T follicular helper cell (primary cell): ENCODE data around the gene TM2D3.

Source experiments
- DNase-seq: peaks from one replicate; pipeline ENCODE4 v3.0.0-alpha.2; 2020; ENCODE audit warnings: low read depth
- total RNA-seq, 2 experiments: gene quantifications; one replicate each; lab custom pipeline; 2026; lab: John Stamatoyannopoulos, UW

The TM2D3 gene, protein sequence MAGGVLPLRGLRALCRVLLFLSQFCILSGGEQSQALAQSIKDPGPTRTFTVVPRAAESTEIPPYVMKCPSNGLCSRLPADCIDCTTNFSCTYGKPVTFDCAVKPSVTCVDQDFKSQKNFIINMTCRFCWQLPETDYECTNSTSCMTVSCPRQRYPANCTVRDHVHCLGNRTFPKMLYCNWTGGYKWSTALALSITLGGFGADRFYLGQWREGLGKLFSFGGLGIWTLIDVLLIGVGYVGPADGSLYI
- 46.4 to 92.2 reads per million in 2 experiments for total RNA-seq

DNA sequence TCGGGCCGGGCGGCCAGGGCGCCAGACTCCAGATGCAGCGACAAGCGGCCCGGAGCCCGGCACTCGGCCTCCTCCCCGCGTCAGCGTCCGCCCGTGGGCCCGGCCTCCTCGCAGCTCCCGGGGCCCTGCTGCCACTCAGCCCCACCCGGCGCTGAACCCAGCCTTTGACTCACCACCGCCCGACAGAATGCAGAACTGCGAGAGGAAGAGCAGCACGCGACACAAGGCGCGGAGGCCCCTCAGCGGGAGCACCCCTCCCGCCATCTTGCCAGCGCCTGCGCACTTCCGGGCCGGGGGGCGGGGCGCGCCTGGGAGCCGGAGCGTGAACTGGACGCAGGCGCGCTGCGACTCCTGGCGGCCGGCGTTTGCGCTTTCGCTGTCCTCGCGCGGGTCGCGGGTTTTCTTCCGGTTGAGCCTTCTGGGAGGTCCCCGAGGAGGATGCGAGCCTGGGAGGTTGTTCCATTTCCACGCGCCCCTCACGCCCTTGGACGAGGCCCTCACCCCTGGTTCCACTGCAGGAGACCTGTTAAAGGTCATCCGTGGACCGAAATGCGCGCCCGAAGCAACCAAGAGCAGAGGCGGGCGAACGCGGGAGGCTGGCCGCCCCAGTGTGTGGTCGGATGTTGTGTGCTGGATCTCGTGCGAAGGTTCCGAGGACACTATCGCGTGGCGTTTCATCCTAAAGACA, at the start of gene TM2D3:
Gene TM2D3, minus strand, starts transcription at position 284 of the 688 bp plus-strand sequence. Its CDS starts 20 bp downstream, at position 264.
- peak; percentile 93 for DNase-seq

DNA sequence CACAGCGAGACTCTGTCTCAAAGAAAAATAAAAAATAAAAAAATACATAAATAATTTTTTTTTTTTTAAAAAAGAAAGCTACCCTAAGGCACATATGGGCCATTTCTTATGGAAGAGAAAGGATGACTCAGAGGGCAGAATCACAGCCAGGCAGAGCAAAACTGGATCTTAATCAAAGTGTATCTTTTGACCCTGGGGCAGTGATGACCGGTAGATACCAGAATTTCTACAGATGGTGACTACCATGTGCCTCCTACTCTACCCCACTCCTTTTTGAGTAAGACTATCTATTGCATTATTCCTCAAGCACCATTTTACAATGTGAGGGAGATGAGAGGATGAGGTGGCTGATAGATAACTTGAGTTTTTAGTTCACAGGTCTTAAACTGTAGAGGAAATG, 46.1 kb upstream of the TM2D3 start:
- DNase-seq = no peak

DNA sequence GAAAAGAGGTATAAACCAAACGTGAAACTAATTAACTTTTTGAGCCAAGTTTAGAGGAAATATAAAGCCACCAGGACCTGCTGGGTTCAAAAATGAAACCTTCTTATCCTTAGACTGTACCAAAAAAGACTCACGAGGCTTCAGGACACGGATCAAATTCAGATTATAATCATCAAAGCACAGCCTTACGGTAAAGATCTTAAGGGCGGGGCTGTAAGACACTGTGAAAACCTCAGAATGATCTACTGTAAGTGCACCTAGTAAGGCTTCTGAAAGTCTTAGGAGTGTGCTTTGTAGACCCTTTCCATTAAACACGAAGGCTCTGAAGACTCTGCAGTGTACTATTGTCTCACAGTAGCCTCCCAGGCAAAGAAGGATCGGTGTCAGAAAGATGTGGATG, 45.3 kb upstream of the TM2D3 start:
- DNase-seq = no peak

DNA sequence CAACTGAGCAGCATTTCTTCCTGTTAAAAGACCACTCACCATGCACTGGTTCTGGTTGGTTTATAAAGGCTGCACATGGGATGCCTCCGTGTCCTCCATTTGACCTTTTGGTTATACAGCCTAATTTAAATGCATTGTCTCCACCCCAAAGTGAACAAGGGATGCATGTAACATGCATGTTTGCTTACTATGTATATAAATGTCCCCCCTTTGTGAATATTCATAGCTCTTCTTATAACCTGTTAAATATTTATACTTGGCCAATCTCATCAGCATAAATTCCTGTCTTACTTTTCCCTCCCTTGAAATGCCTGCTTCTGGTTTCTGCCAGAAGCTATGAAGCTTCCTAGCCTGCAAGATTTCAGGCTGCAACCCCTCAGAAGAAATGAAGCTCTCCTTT, 44.6 kb upstream of the TM2D3 start:
- no peak for DNase-seq

DNA sequence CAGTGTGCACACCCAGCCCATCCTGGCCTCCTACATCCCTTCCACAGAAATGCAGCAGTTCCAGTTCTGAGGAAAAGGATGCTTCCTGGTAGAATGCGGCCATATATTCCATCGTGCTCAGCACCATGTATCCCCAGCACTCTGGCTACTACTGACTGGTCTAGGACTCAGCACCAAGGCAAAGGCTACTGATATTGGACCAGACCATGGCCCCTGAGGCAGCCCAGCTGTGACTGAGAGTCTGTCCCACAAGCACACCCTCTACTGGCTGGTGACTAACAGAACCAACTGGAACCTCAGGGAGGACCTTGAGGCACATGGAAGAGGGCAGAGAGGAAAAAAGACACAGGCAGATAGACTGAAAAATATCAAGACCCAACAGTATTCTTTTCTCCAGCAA, 42.1 kb upstream of the TM2D3 start:
- DNase-seq = no peak

DNA sequence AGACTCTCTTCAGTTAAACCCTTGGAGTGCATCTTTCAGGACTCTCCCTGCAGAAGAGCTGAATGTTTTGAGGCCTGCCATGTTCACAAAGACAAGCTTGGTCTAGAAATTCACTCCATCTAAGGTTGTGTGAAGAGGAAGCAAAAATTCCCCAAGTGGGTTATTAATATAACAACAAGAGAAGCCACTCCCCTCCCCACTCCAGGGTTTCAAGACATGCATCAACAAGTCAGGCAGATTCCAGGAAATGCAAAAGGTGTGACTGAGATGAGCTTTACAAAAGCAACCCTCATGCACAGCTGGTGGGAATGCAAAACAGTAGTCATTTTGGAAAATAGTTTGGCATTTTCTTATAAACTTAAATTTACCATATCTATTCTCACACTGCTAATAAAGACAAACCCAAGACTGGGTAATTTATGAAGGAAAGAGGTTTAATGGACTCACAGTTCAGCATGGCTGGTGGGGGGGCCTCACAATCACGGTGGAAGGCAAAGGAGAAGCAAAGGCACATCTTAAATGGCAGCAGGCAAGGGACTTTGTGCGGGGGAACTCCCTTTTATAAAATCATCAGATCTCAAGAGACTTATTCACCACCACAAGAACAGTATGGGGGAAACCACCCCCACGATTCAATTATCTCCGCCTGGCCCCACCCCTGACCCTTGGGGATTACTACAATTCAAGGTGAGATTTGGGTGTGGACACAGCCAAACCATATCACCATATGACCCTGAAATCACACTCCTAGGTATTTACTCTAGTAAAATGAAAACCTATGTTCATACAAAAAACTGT, 40.8 kb upstream of the TM2D3 start:
- DNase-seq = no peak

DNA sequence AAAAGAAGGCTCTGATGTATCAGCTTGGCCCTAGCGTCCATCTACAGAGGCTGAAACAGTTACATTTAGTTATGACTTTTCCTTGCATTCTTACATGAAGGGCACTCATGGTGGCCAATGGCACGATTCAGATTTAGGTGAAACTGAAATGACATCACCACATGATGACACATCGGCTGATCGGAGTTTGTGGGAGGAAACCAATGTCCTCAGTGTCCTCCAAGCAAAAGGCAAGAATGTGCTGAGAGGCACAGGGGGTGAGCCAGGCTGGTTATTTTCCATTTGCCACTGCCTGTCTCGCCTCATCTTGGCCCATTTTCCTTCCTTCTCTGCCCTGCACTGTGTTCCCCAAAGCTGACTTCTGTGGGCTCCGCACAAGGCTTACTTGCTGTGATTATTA, 37.7 kb upstream of the TM2D3 start:
- no peak for DNase-seq

DNA sequence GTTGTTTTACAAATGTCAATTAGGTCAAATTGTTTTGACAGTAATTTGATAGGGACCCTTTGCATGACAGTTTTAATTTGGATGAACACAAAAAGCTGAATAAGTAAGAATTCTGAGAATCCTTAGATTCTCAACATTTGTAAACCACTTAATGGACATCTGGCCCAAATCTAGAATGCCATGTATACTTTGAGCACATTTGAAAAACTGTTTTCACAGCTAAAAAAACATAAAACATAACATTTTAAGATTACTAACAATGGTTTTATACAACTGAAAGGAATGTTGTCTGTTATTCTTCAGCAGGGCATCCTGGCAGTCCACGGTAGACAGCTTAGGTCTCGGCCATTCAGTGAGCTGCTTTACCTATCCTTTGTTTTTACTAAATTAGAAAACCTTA, 34.5 kb upstream of the TM2D3 start:
- no peak for DNase-seq

DNA sequence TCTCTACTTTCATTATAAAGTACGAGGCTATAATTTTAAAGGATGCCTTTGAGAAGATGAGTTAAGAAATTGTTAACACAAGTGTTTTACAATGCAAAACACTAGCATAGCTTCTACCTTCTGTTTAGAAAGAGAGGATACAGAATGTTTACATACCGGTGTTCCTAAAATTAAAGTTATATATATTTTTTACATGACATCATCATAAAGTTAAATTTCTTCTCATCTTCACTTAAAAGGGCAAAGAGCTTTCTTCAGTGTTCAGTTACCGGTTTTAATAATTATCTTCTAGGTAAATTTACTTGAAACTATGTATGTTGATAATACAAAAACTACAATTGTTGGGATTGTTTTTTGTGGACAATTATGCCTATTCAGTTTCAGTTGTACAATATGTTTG, 32.7 kb upstream of the TM2D3 start:
- DNase-seq = no peak

DNA sequence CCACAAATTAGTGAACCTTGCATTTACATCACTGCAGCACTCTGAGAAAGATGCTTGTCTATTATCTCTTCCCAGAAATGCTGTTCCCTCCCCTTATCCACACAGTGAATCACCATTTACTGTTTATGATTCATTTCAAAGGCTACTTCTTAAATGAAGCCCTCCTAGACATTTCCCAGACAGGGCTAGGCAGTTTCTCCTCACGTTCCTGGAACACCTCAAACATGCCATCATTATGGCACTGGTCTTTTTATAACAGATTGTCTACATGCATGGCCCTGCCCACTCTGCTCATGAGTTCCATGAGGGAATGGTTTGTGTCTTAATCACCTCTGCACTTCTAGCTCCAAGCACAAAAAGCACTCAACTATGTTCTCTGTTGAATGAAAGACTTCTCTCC, 32.2 kb upstream of the TM2D3 start:
- DNase-seq = no peak

DNA sequence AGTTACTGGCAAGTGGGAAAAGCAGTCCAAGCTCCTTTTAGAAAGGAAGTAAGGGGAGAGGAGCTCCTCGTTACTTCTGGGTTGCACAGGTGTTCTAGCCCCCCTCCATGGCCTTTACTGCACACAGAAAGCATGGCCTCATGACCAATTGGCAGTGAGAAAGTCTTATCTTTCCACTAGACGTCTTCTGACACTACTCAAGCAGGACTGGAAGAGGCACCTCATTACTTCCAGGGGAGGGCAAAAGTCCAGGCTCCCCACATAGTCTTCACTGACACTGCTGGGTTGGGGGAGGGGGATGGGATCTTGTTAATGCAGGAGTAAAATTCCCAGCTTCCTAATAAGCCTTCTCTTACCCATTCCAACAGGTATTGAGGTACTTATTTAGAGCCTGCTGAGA, 27.6 kb upstream of the TM2D3 start:
- no peak for DNase-seq

DNA sequence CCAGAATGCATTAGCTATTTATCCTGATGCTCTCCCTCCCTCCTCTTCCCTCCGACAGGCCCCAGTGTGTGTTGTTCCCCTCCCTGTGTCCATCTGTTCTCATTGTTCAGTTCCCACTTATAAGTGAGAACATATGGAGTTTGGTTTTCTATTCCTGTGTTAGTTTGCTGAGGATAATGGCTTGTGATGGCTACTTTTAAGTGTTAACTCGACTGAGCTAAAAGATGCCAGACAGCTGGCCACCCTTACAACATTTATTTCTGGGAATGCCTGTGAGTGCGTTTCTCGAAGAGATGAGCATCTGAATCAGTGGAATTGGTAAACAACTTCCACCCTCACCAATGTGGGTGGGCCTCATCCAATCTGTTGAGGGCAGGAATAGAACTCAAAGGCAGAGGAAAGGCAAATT, 24.7 kb upstream of the TM2D3 start:
- DNase-seq = no peak

DNA sequence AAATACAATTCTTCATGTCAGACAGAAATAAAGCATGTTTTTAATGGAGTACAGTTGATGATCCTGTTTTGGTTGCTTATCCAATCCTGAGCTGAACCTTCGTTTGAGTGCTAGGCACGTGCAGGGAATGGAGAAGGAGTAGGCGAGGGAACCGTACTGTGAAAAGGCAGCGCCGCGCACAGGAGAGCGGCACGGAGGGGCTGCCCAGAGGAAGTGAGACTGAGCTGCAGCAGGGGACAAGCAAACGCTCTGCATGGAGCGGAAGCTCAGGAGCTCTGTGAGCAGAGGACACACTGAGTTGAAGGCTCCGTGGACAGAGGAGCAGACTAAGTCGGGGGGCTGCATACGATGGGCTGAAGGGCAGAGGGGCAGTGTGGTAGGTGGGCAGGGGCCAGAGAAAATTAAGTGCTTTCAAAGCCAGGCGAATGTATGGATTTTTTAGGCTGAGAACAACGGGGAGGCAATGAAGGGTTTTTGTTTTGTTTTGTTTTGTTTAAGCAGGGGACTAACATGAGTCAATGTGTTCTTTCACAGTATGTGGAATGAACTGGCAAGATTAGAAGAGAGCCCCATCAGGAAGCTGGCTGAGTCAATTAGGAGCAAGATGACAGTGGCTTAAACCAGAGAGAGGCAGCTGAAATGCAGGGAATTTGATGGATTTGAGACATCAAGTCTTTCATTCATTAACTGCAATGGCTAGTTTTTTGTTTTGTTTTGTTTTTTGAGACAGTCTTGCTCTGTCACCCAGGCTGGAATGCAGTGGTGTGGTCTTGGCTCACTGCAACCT, 23.8 kb upstream of the TM2D3 start:
- DNase-seq = no peak

DNA sequence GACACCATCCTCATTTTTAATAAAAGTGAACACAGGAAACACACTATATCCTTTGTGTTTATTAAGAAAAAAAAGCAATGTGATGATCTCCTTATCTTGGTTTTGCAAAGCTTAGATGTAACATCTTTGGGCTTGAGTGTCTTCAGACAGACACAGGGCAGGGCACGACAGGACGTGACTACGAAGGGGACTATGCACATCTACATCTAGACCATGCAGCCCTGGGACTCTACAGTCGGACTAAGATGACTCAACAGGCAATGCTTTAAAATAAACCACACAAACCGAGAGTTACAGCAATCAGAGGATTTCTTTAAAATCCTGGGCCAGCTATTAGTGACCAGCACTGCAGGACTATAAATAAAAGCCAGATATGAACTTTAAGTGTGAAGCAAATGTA, 22.8 kb upstream of the TM2D3 start:
- DNase-seq = no peak

DNA sequence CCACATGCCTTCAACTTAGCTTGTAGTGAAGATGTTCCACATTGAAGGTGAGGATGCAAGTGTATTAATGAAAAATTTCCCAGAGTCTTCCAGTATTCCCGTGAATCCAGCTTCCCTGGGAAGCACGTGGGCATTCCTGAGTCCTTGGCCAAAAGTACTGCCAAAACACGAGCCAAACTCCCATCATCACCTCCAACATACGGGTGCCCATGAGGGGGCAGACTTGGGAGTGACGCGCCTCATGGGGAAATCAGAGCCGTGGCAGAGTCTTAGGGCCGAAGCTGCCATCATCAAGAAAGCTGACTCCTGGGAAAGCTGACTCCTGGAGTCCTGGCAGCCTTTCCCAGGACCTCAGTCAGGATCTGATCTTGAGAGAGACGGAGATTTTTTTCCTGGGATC, 20.1 kb upstream of the TM2D3 start:
- DNase-seq = no peak

DNA sequence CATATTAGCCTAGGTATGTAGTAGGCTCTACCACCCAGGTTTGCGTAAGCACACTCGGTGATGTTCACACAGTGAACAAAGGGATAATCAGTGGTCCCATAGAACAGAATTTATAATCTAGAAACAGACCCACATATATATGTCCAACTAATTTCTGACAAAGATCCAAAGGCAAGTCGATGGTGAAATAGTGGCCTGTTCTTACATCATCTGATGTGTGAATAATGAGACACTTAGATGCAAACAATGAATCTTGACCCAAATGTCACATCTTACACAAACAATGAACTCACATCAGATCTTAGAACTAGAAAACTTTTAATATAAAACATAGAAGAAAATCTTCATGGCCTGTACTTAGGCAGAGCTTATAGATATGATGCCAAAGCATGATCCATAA, 17.6 kb upstream of the TM2D3 start:
- DNase-seq = no peak

DNA sequence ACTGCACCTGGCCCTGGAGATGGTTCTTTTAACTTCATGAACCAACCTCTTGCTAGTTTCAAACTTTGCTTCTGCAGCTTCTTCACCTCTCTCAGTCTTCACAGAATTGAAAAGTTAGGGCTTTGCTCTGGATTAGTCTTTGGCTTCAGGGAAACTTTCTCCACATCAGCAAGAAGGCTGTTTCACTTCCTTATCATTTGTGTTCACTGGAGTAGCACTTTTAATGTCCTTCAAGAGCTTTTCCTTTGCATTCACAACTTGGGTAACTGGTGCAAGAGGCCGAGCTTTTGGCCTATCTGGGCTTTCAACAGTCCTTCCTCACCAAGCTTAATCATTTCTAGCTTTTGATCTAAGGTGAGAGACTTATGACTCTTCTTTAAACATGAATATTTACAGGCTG, 15.7 kb upstream of the TM2D3 start:
- no peak for DNase-seq

DNA sequence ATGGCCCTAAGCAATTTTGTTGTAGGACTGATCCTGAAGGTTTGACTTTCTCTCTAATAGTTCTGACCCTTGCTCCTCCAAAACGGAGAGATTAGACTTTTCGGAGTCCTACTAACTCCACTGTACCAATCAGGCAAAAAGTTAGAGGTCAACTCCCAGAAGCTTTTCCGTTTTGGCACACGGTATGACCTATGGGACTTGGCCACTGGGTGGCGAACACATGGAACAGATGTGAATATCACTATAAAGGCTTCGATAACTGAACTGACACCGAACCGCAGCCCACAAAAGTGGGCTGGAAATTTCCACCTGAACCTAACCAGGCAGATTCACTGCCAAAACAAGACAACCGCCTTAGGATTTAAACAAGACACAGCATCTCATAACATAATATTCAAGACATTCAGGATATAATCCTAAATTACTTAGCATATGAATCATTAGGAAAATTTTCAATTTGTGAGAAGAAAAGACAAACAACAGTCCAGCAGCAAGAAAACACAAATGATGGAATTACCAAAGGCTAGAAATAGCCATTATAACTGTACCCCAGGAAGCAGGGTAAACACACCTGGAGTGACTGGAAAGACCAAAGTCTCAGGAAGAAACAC, 12.2 kb upstream of the TM2D3 start:
- no peak for DNase-seq

DNA sequence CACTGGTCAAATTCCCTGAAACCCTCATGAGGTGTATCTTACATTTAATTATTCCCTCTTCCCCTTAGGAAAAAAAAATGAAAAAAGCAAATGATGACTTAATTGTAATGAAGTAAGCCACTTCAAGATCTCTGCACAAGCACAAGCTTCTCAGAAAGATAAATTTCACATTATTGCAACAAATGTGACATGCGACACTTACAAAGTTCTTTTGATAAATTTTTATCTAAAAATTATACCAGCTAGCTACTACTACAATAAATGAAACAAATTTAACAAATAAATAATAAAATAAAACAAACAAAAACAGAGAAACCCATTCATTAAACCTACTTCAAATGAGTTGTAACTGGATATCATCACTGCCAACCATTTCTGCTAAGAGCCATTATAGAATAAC, 10.0 kb upstream of the TM2D3 start:
- no peak for DNase-seq

DNA sequence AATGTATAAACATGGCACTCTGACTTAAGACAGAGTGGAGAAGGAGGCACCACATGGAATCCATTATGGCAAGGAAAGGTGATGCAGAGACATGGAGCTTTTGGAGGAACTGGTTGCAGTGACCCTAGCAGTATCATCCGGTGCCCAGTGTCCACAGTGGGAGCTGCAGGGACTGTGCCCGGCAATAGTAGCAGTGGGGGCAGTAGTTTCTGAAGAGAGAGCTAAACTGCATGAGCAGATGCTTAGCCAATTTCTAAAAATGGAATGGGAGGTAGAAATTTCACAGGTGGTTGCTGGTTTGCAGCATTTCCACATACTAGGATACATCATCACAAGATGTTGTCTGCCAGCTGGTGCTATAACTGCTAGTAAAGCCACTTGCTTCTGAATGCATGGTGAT, 7.8 kb upstream of the TM2D3 start:
- DNase-seq = no peak

DNA sequence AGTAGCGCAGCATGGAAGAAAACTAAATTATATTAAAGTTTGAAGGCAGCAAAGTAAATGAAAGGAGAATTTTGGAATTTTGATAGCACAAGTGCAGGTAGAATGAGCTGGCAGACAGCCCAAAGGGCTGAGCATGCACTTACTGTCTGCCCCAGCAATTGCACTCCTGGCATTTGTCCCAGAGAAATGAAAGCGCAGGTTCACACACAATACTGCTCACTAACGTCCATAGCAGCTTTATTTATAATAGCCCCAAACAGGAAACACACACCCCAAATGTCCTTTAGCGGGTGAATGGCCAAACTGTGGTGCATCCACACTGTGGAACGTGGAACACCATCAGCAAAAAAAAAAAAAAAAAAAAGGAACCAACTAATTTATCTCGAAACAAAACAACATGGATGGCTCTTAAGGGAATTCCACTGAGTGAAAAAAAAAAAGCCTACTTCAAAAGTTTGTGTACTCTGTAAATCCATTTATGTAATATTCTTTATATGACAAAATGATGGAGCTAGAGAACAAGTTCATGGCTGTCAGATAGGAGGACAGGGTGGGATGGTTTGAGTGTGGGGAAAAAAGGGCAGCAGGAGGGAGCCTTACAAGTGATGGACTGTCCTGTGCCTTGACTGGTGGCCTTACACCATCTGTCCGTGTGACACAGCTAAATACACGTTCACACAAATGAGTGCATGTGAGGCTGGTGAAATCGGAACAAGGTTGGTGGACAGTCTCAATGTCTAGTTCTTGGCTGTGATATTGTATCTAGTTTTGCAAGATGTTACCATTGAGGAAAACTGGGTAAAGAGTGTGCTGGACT, 6.0 kb upstream of the TM2D3 start:
- no peak for DNase-seq
